IMR-90 (cell line): ENCODE results near the gene CYTH2. TPM values are rescaled to one million over a fixed set of nuclear protein-coding genes. Genes with fewer than 3 reads are reported as not detected.
"Not testable (repeated sequence)": the region's sequence is repeated elsewhere in the genome, so short reads cannot be mapped to it uniquely, and the experiment has no call there.

Experiments used
- ATAC-seq: fragments of 200-7000 bp; cut with Tn5 transposase; 2 replicates; pipeline ENCODE4 v1.9.1; 2020; ENCODE audit warnings: low read depth, mild to moderate bottlenecking, moderate library complexity
- BruUV-seq: library from RNA; stranded (reverse); fragments of 400-500 nt; replicated peaks from 2 replicates; lab custom pipeline; 2021; lab: Mats Ljungman, UMichigan
- CTCF ChIA-PET: fragments of 300-600 bp; formaldehyde crosslinking; extraction: SDS; loops from one replicate; lab custom pipeline; 2021; ENCODE audit warnings: antibody characterized with exemption; lab: Yijun Ruan, JAX
- POLR2A ChIA-PET: fragments of 300-600 bp; sonication (Branson Sonifier 250); formaldehyde crosslinking; loops from one replicate; lab custom pipeline; 2022; ENCODE audit warnings: antibody characterized with exemption; ENCODE audit not compliant: unreplicated experiment; lab: Charles Lee
- DNase-seq: peaks from one replicate; pipeline ENCODE4 v3.0.0; 2013
- H2AFZ ChIP-seq: replicated peaks from 2 replicates; pipeline ENCODE3; 2013; ENCODE audit warnings: low read length, mild to moderate bottlenecking; ENCODE audit not compliant: poor library complexity
- H2AK5ac ChIP-seq: 2 replicates; pipeline ENCODE4 v1.6.1; 2013; ENCODE audit warnings: low read depth, low read length, inconsistent platforms
- H2AK9ac ChIP-seq: replicated peaks from 2 replicates; pipeline ENCODE3; 2013; ENCODE audit warnings: mild to moderate bottlenecking, low read depth, low read length, moderate library complexity; ENCODE audit not compliant: poor library complexity
- H2BK120ac ChIP-seq: 2 replicates; pipeline ENCODE4 v1.6.1; 2013; ENCODE audit warnings: low read depth, low read length, inconsistent platforms
- H2BK15ac ChIP-seq: 3 replicates; pipeline ENCODE4 v1.6.1; 2013; ENCODE audit warnings: low read depth, low read length, inconsistent platforms
- H2BK20ac ChIP-seq: 2 replicates; pipeline ENCODE4 v1.6.1; 2013; ENCODE audit warnings: low read depth, mild to moderate bottlenecking, inconsistent platforms, low read length, moderate library complexity
- H2BK5ac ChIP-seq: 2 replicates; pipeline ENCODE4 v1.6.1; 2013; ENCODE audit warnings: mild to moderate bottlenecking, low read depth, low read length, inconsistent platforms; ENCODE audit not compliant: poor library complexity, severe bottlenecking
- H3K14ac ChIP-seq: replicated peaks from 2 replicates; pipeline ENCODE4 v1.6.1; 2013; ENCODE audit warnings: low read depth, low read length, inconsistent platforms
- H3K18ac ChIP-seq: 2 replicates; pipeline ENCODE4 v1.6.1; 2013; ENCODE audit warnings: low read depth, low read length, control low read depth
- H3K23ac ChIP-seq: 2 replicates; pipeline ENCODE4 v1.6.1; 2013; ENCODE audit warnings: low read depth, low read length, inconsistent platforms
- H3K27ac ChIP-seq: 2 replicates; pipeline ENCODE4 v1.5.1; 2013; ENCODE audit warnings: mild to moderate bottlenecking, control low read depth, low read length; ENCODE audit not compliant: insufficient read depth
- H3K27me3 ChIP-seq: 2 replicates; pipeline ENCODE4 v1.6.1; 2013; ENCODE audit warnings: low read length; ENCODE audit not compliant: control insufficient read depth, insufficient read depth
- H3K36me3 ChIP-seq: 2 replicates; pipeline ENCODE4 v1.6.1; 2013; ENCODE audit warnings: low read length, mixed read lengths; ENCODE audit not compliant: control insufficient read depth, insufficient read depth
- H3K4ac ChIP-seq: 2 replicates; pipeline ENCODE4 v1.6.1; 2013; ENCODE audit warnings: low read depth, low read length, inconsistent platforms
- H3K4me1 ChIP-seq: 2 replicates; pipeline ENCODE4 v1.6.1; 2013; ENCODE audit warnings: low read length, mixed read lengths; ENCODE audit not compliant: control insufficient read depth, insufficient read depth
- H3K4me2 ChIP-seq: 2 replicates; pipeline ENCODE4 v1.6.1; 2013; ENCODE audit warnings: low read depth, mild to moderate bottlenecking, control low read depth, low read length, moderate library complexity
- H3K4me3 ChIP-seq: 2 replicates; pipeline ENCODE4 v1.5.1; 2013; ENCODE audit warnings: low read depth, mild to moderate bottlenecking, control low read depth, low read length, moderate library complexity; ENCODE audit not compliant: insufficient read depth
- H3K56ac ChIP-seq: 2 replicates; pipeline ENCODE4 v1.6.1; 2013; ENCODE audit warnings: low read length, inconsistent platforms; ENCODE audit not compliant: insufficient read depth; ENCODE audit errors: extremely low read depth
- H3K79me1 ChIP-seq, 2 experiments: 2 replicates each; pipeline ENCODE4 v1.6.1; 2013; ENCODE audit warnings: low read length in 2 of 2, inconsistent platforms in 1 of 2, low read depth in 1 of 2
- H3K9ac ChIP-seq: 2 replicates; pipeline ENCODE4 v1.6.1; 2013; ENCODE audit warnings: low read depth, low read length, control low read depth
- H3K9me1 ChIP-seq: 2 replicates; pipeline ENCODE4 v1.6.1; 2013; ENCODE audit warnings: low read length, inconsistent platforms; ENCODE audit not compliant: insufficient read depth
- H3K9me3 ChIP-seq: 2 replicates; pipeline ENCODE4 v1.6.1; 2013; ENCODE audit warnings: low read length; ENCODE audit not compliant: control insufficient read depth, insufficient read depth
- H4K20me1 ChIP-seq: 2 replicates; pipeline ENCODE4 v1.6.1; 2013; ENCODE audit warnings: low read length, inconsistent platforms; ENCODE audit not compliant: insufficient read depth
- H4K5ac ChIP-seq: 2 replicates; pipeline ENCODE4 v1.6.1; 2013; ENCODE audit warnings: mild to moderate bottlenecking, low read depth, low read length, control low read depth
- H4K8ac ChIP-seq, 2 experiments: 2 replicates each; pipeline ENCODE4 v1.6.1; 2013; ENCODE audit warnings: low read depth in 2 of 2, low read length in 2 of 2, control low read depth in 1 of 2, inconsistent platforms in 1 of 2
- H4K91ac ChIP-seq: 2 replicates; pipeline ENCODE4 v1.6.1; 2013; ENCODE audit warnings: low read depth, low read length, inconsistent platforms; ENCODE audit not compliant: insufficient read depth
- WGBS, 2 experiments: methylation state at CpG; one replicate each; pipeline versions ENCODE4 v1.1.5 to v1.1.7; 2013; ENCODE audit warnings: missing lambda C conversion rate in 2 of 2; ENCODE audit not compliant: insufficient read length in 1 of 2; ENCODE audit errors: extremely low coverage in 2 of 2; 5-methylcytosine and 5-hydroxymethylcytosine counted together
- dilution Hi-C: fragments of 300-500 bp; cut with HindIII; formaldehyde crosslinking; loops from one replicate; pipeline ENCODE4 v1.14.3; 2018; ENCODE audit warnings: low sequenced_read_pairs; ENCODE audit not compliant: unreplicated experiment
- in situ Hi-C: fragments of 300-500 bp; cut with MboI; formaldehyde crosslinking; loops from 3 replicates; pipeline ENCODE4 v1.14.3; 2019; ENCODE audit warnings: low sequenced_read_pairs, inconsistent platforms, mixed read lengths
- intact Hi-C: fragments of 100-400 bp; cut with micrococcal nuclease; formaldehyde crosslinking; loops from 2 replicates; pipeline ENCODE4 v1.10.0; 2022
- polyA plus RNA-seq, 3 experiments: library from polyadenylated mRNA; depleted of rRNA; stranded (reverse); fragments of >200 nt; gene quantifications; 2 replicates each; pipeline ENCODE4 v1.2.3, GENCODE V29; 2012; ENCODE audit warnings: low replicate concordance in 1 of 3
- total RNA-seq: library from RNA; depleted of rRNA; stranded (reverse); fragments of >200 nt; gene quantifications from 2 replicates; pipeline ENCODE4 v1.2.3, GENCODE V29; 2012

CYTH2 gene
- total and polyA plus RNA-seq, 2 of the 4 experiments (the other 2 are of a cell fraction): 35.8 to 62.0 TPM

DNA sequence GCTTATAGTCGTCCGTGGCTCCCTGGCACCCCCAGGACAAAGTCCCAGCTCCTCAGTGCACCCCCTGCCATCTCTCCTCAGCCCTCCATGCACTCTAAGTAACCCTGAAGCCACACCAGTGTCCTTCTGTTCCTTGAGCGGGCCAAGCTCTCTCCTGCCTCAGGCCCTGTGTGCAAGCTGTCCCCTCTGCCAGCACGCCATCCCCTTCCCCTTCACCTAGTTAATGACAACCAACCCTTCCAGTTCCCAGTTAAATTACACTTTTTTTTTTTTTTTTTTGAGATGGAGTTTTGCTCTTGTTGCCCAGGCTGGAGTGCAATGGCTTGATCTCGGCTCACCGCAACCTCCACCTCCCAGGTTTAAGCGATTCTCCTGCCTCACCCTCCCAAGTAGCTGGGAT lies 19.3 kb downstream of the CYTH2 start:
- intact Hi-C loops: not testable (repeated sequence)

More for the DNA sequence above, 19.3 kb downstream of the CYTH2 start:
- H3K56ac ChIP-seq: peak overlapping the region; percentile 11; the same call in 1 of the 2 replicates
- H3K9me3 ChIP-seq, H3K4me3 ChIP-seq, DNase-seq, H3K36me3 ChIP-seq, H3K4me2 ChIP-seq, POLR2A ChIA-PET, H3K79me1 ChIP-seq, ATAC-seq, BruUV-seq, in situ Hi-C loops, dilution Hi-C loops, H3K9ac ChIP-seq, H3K27me3 ChIP-seq, H4K20me1 ChIP-seq: not testable (repeated sequence)
- peak overlapping the region; percentile 76 for H2AK5ac ChIP-seq
- H2BK15ac ChIP-seq: peak overlapping the region; percentile 62
- H3K27ac ChIP-seq: peak overlapping the region; percentile 0; the same call in 1 of the 2 replicates
- peak overlapping the region in 1 of 2 experiments; percentile 55; a peak in 1 of 4 replicates for H4K8ac ChIP-seq
- peak overlapping the region; percentile 80; the same call in 1 of the 2 replicates for H3K23ac ChIP-seq
- peak overlapping the region; percentile 64 for H2BK5ac ChIP-seq
- peak overlapping the region; percentile 1; the same call in 1 of the 2 replicates for H3K18ac ChIP-seq
- H4K91ac ChIP-seq: peak overlapping the region; percentile 79
- peak overlapping the region; percentile 8; the same call in 1 of the 2 replicates for H4K5ac ChIP-seq
- H2AFZ ChIP-seq: peak overlapping the region; percentile 79
- peak overlapping the region; percentile 77 for H2BK120ac ChIP-seq
- CTCF ChIA-PET: interaction anchor here (0.6 to 4.4 kb wide), 3 partner anchors 78 to 129 kb away, joined by 4 to 35 read pairs (median 5); no protein-coding TSS in a partner anchor
- peak overlapping the region; percentile 93 for H2BK20ac ChIP-seq
- WGBS, 2 experiments: no CpG with 5 or more reads among the region's 7 CpGs
- H3K9me1 ChIP-seq: peaks cover 14% of the 10 kb centered on the region
- H3K4me1 ChIP-seq: peaks cover 12% of the 10 kb centered on the region
- peak overlapping the region; percentile 89 for H3K4ac ChIP-seq
- H2AK9ac ChIP-seq: peak overlapping the region; percentile 89
- H3K14ac ChIP-seq: peak overlapping the region; percentile 72
